DND-41 (cell line): ENCODE results near the gene KCNG2.

Source experiments
- CTCF ChIP-seq: IDR thresholded peaks from 2 replicates; pipeline ENCODE4 v1.5.1; 2012; ENCODE audit warnings: borderline replicate concordance, low read length, moderate library complexity, mild to moderate bottlenecking; ENCODE audit not compliant: poor library complexity, severe bottlenecking; ENCODE audit errors: extremely low read depth
- EZH2 ChIP-seq: IDR thresholded peaks from 3 replicates; pipeline ENCODE4 v1.6.1; 2012; ENCODE audit warnings: borderline replicate concordance, low read depth, mild to moderate bottlenecking, moderate library complexity, low read length, inconsistent platforms; ENCODE audit not compliant: severe bottlenecking

- TF ChIP-seq CTCF (no peak), EZH2 (no peak)
Measured at GRCh38 chr18:79755496-79756142, 42.1 kb upstream of the KCNG2 start.
